ENCODE data around the gene B4GALT1. TPM values are rescaled to one million over a fixed set of nuclear protein-coding genes. Genes with fewer than 3 reads are reported as not detected.

The B4GALT1 gene
- total RNA-seq, 3 donors from 2014 or later, result 60.8 to 81.8 (median 66.2) TPM

DNA sequence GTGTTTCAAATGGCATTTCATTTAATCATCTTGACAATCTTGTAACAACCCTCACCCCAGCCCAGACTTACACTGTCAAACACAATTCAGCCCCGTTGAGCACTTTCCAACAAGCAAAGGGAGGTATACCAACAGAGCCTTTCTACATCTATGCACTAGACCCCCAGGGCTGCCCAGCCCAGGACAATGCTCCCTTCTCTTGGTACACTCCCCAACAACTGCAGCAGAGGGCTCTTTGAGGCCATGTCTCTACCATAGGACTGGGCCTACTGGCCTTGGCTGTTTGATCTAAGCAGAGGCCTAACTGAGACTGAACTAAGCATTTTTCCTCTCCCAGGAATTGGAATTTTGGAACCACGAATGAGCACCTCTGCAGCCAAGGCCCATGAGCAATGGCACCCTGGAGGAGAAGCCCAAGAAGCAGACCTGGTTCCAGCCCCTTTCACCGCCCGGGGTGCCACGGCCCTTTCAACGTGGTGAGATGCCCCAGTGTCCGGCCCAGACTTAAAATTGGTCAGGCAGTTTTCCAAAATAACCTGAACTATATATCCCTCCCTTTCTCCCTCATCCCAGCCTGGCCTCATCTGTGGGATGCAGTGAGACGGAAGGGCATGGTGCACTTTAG, 43.6 kb downstream of the B4GALT1 start:
- no peak for DNase-seq (ENCODE audit: low spot score in 2 of 2)
- intact Hi-C loops (cut with DNase I; ENCODE audit: low total_unique reads), result no loop called here
- Histone ChIP-seq H3K4me1 (no peaks in the 10 kb centered on the region), H3K27me3 (no peaks in the 10 kb centered on the region), H3K27ac (no peak overlapping the region), H3K4me3 (no peak overlapping the region), H3K36me3 (no peaks in the 10 kb centered on the region), H3K9me3 (no peaks in the 10 kb centered on the region)
- TF ChIP-seq, protein P1, sequence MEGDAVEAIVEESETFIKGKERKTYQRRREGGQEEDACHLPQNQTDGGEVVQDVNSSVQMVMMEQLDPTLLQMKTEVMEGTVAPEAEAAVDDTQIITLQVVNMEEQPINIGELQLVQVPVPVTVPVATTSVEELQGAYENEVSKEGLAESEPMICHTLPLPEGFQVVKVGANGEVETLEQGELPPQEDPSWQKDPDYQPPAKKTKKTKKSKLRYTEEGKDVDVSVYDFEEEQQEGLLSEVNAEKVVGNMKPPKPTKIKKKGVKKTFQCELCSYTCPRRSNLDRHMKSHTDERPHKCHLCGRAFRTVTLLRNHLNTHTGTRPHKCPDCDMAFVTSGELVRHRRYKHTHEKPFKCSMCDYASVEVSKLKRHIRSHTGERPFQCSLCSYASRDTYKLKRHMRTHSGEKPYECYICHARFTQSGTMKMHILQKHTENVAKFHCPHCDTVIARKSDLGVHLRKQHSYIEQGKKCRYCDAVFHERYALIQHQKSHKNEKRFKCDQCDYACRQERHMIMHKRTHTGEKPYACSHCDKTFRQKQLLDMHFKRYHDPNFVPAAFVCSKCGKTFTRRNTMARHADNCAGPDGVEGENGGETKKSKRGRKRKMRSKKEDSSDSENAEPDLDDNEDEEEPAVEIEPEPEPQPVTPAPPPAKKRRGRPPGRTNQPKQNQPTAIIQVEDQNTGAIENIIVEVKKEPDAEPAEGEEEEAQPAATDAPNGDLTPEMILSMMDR (IDR thresholded peaks at IDR 0.05), result no peak
- TF ChIP-seq POLR2AphosphoS5 (IDR thresholded peaks at IDR 0.05) (no peak), POLR2A (IDR thresholded peaks at IDR 0.05) (no peak)

DNA sequence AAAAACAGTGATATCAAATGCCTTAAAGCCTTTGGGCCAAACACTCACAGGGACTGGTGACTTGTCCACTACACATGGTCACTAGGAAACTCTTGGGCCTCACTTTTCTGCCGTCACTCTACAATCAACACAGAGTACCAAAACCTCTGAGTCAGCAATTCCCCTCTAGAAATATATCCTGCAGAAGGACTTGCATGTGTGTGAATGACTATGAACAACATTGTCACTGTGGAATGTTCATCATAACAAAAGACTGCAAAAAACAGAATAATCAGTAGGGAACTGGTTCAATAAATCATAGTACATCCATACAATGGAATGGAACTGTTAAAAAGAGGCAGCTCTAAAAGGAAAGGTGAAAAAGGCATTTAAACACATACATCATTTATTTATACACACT, 46.5 kb downstream of the B4GALT1 start:
- Histone ChIP-seq H3K27me3 (no peaks in the 10 kb centered on the region), H3K36me3 (no peaks in the 10 kb centered on the region), H3K27ac (no peak overlapping the region), H3K4me1 (no peaks in the 10 kb centered on the region), H3K9me3 (no peaks in the 10 kb centered on the region), H3K4me3 (no peak overlapping the region)
- intact Hi-C loops (cut with DNase I; ENCODE audit: low total_unique reads), result no loop called here
- DNase-seq (ENCODE audit: low spot score in 2 of 2), result no peak
- no peak for TF ChIP-seq POLR2A (IDR thresholded peaks at IDR 0.05)
- TF ChIP-seq, protein P1 (IDR thresholded peaks at IDR 0.05), result no peak
- no peak for TF ChIP-seq POLR2AphosphoS5 (IDR thresholded peaks at IDR 0.05)

DNA sequence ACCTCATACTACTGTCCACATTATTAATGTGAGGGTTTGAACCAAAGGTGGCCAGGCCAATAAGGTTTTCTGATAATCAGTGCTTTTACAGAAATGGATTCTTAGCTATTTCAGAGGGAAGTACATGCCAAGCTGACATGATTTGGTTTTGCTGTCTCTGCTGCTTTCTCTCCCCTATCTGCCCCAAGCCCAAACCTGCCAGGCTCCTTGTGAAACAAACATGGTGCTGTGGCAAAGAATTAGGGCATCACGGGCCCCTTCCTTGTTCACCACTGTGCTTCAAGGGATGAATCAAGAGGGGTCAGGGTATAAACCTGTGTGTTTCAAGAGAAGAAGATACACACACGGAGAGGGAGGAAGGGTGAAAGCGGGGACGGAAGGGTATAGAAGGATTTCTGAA, 49.3 kb downstream of the B4GALT1 start:
- H3K27me3 ChIP-seq, result no peaks in the 10 kb centered on the region
- TF ChIP-seq POLR2AphosphoS5 (IDR thresholded peaks at IDR 0.05), result no peak
- TF ChIP-seq, protein P1 (IDR thresholded peaks at IDR 0.05), result no peak
- TF ChIP-seq POLR2A (IDR thresholded peaks at IDR 0.05), result no peak
- intact Hi-C loops (cut with DNase I; ENCODE audit: low total_unique reads), result no loop called here
- H3K36me3 ChIP-seq, result no peaks in the 10 kb centered on the region
- H3K4me1 ChIP-seq, result no peaks in the 10 kb centered on the region
- H3K27ac ChIP-seq, result peak overlapping the region; percentile 43 to 48
- H3K9me3 ChIP-seq, result no peaks in the 10 kb centered on the region
- H3K4me3 ChIP-seq, result no peak overlapping the region
- no peak for DNase-seq (ENCODE audit: low spot score in 2 of 2)

DNA sequence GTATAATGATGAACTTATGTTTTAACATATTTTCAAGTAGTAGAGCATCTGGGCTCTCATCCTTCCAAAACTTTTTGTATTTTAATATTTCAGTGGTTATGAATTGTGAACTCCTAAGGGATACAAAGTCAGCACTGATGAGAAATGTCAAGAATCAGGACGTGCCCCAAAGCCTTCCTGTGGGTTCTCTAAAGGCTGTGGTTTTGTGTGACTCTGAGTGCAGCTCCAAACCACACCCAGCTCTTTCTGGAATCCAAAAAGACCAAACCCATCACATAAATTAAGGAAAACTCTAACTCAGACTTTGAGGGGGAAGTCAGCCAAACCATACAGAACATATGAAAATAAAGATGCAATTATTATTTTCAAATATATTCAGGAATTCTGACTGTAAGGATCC, 49.8 kb downstream of the B4GALT1 start:
- no peak overlapping the region for H3K4me3 ChIP-seq
- H3K9me3 ChIP-seq, result no peaks in the 10 kb centered on the region
- H3K36me3 ChIP-seq, result no peaks in the 10 kb centered on the region
- intact Hi-C loops (cut with DNase I; ENCODE audit: low total_unique reads), result no loop called here
- TF ChIP-seq, protein P1 (IDR thresholded peaks at IDR 0.05), result no peak
- TF ChIP-seq POLR2AphosphoS5 (IDR thresholded peaks at IDR 0.05) (no peak), POLR2A (IDR thresholded peaks at IDR 0.05) (no peak)
- DNase-seq (ENCODE audit: low spot score in 2 of 2), result no peak
- H3K4me1 ChIP-seq, result no peaks in the 10 kb centered on the region
- peak overlapping the region; percentile 43 to 48 for H3K27ac ChIP-seq
- no peaks in the 10 kb centered on the region for H3K27me3 ChIP-seq

DNA sequence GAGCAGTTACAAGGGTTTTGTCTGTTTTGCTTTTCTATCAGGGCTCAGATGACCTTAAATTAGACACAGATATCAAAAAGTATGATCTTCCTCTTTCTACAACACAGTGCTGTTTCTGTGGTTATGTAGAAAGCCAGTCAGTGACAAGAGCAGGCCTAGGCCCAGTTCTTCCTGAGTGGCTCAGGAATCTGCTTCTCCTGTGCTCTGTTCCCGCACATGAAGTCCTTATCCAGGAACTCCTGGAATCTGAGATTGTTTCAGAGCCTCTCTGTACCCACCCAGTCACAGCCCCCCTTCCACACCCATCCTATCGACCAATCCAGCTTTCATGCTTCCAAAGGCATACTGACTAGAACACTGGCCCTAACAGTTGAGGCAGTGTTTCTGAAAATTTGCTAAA, 50.3 kb downstream of the B4GALT1 start:
- intact Hi-C loops (cut with DNase I; ENCODE audit: low total_unique reads), result no loop called here
- TF ChIP-seq, protein P1 (IDR thresholded peaks at IDR 0.05), result no peak
- TF ChIP-seq POLR2AphosphoS5 (IDR thresholded peaks at IDR 0.05) (no peak), POLR2A (IDR thresholded peaks at IDR 0.05) (no peak)
- Histone ChIP-seq H3K4me3 (no peak overlapping the region), H3K9me3 (no peaks in the 10 kb centered on the region), H3K4me1 (no peaks in the 10 kb centered on the region), H3K27me3 (no peaks in the 10 kb centered on the region), H3K36me3 (no peaks in the 10 kb centered on the region), H3K27ac (peak overlapping the region; percentile 15 to 43)
- no peak for DNase-seq (ENCODE audit: low spot score in 2 of 2)

Measured in breast epithelium (tissue), 4 donors.